T-helper 17 cell (primary cell): ENCODE data around the gene LPP. TPM values are rescaled to one million over a fixed set of nuclear protein-coding genes. Genes with fewer than 3 reads are reported as not detected.

ENCODE experiments used
- ATAC-seq: fragments of 150-1000 bp; cut with Tn5 transposase; 2 replicates; pipeline ENCODE4 v1.10.0; 2021; ENCODE audit warnings: mild to moderate bottlenecking, moderate library complexity
- DNase-seq, 3 donors: peaks; one replicate each; pipeline versions ENCODE4 v3.0.0 to v3.0.0-alpha.2; 2020 to 2021
- H3K9me3 ChIP-seq: one replicate; pipeline ENCODE4 v1.7.0; 2013; ENCODE audit warnings: low read length, mild to moderate bottlenecking; ENCODE audit not compliant: control insufficient read depth, poor library complexity, severe bottlenecking
- H3K27ac Mint-ChIP-seq: one replicate; pipeline ENCODE4 v1.8.0; 2022; ENCODE audit warnings: mild to moderate bottlenecking, moderate library complexity, mixed read lengths
- H3K27me3 Mint-ChIP-seq: one replicate; pipeline ENCODE4 v1.8.0; 2022; ENCODE audit warnings: mixed read lengths
- H3K36me3 Mint-ChIP-seq: one replicate; pipeline ENCODE4 v1.8.0; 2022; ENCODE audit warnings: low read depth, mixed read lengths
- H3K4me1 Mint-ChIP-seq: one replicate; pipeline ENCODE4 v1.8.0; 2022; ENCODE audit warnings: mild to moderate bottlenecking, mixed read lengths
- H3K4me3 Mint-ChIP-seq: one replicate; pipeline ENCODE4 v1.8.0; 2022; ENCODE audit warnings: mild to moderate bottlenecking, moderate library complexity, mixed read lengths
- total RNA-seq, 4 donors: library from RNA in 2 of 4; stranded (reverse) in 2 of 4; gene quantifications; one replicate each; pipeline ENCODE4 v1.2.3 and lab custom pipeline; 2022 to 2026

LPP gene
- total RNA-seq, 2 donors from 2014 or later: 81.0 to 94.2 TPM

DNA sequence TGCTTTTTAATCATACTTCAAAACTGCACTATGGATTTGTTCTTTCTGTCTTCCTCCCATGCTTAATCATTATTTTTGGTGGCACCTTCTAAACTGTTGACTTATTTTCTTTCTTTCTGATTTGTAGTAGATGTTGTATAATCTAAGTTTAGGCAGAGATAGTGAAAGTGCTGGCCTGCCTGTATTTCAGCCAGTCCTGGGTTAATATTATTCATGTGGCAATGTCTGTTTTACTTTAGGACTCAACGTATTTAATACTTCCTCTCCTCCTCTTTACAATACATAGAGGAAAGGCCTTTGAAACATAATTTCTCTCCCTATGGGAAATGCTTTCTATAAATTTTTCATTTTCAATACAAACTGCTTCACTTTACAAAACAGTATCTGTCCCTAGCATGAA is 690.1 kb downstream of the LPP start:
- Mint-ChIP-seq H3K36me3 (no peaks in the 10 kb centered on the region), H3K4me1 (no peaks in the 10 kb centered on the region), H3K27me3 (no peaks in the 10 kb centered on the region), H3K4me3 (no peak overlapping the region), H3K27ac (no peak overlapping the region)
- ATAC-seq: no peak
- no peaks in the 10 kb centered on the region for H3K9me3 ChIP-seq
- no peak for DNase-seq

DNA sequence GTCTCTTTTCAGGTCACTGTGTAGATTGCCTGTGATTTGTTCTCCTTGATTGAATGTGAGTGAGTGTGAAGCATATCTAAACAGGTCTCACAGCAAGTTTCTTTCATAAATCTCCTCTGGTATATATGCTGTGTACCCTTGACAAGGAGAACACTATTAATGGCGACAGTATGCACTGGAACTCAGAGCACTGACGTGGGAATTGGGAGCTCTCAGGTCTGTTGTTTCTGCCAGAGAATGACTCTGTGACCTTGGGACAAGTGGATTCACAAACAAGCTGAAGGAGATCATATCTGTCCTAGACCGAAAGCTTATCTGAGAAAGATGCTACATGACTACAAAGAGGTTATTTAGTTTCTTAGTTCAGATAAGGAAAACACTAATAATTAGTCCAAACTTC is 691.6 kb downstream of the LPP start:
- Mint-ChIP-seq H3K36me3 (no peaks in the 10 kb centered on the region), H3K4me3 (no peak overlapping the region), H3K27ac (no peak overlapping the region), H3K27me3 (no peaks in the 10 kb centered on the region), H3K4me1 (no peaks in the 10 kb centered on the region)
- no peaks in the 10 kb centered on the region for H3K9me3 ChIP-seq
- ATAC-seq (no peak), DNase-seq (no peak)

DNA sequence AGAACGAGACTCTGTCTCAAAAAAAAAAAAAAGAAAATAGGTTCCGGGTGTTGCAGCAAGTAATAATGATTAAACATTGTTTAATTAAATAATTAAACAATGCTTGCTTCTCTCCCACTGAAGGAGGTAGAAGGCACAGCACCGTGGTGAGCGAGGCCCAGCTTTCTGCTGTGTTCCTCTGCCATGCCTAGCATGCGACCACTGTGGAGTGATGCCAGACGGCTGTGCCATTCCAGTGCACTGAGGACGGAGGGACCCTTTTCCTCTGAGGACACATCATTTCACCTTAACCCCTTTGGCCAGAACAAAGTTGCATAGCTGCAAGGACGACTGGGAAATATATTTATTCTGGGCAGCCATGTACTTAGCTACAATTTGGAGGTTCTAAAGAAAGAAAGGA is 695.0 kb downstream of the LPP start:
- Mint-ChIP-seq H3K4me1 (peaks cover 3% of the 10 kb centered on the region), H3K4me3 (no peak overlapping the region), H3K27ac (no peak overlapping the region), H3K36me3 (peaks cover 2% of the 10 kb centered on the region), H3K27me3 (no peaks in the 10 kb centered on the region)
- DNase-seq (no peak), ATAC-seq (no peak)
- H3K9me3 ChIP-seq: no peaks in the 10 kb centered on the region

DNA sequence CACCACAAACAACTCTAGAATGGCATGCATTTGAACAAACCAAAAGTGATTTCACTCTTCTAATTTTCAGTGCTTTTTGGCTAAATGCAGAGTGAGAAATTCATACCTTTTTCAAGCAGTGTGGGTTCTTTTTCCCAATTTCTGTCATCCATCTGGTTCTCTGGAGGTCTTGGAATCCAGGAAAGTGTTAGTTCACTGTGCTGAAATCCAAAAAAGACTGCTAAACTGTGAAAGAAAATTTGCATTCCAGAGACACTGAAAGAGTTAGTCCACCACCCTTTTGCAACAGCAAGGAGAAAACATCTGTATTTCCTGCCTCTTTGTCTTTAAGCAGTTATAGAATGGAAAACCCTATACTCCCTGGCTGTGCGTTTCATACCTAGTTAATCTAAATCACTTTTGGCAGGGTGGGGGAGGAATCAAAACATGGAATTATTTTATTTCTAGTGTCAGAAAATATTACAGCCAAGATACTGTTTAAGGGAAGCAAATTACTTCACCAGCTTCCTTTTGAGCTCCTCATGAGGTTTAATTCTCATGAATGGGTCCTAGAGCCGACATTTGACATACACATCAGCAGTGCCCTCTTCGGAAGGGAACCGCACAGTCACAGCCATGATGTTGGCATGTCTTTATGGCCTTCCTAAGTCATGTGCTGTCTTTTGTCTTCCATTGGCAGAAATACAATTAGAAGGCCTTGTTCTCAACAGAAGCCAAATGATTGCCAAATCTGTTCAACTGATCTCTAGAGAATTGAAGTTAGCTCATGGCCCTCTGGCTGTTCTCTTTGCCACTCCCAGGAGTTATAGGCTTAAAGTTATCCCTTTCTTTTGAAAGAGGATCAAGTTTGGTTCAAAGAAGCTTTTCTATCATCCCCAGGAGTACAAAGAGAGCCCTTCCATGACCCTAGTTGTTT is 700.2 kb downstream of the LPP start:
- no peaks in the 10 kb centered on the region for H3K27me3 Mint-ChIP-seq
- ATAC-seq: no peak
- H3K36me3 Mint-ChIP-seq: peaks cover 2% of the 10 kb centered on the region
- no peak overlapping the region for H3K4me3 Mint-ChIP-seq
- H3K4me1 Mint-ChIP-seq: peaks cover 5% of the 10 kb centered on the region
- no peak overlapping the region for H3K27ac Mint-ChIP-seq
- DNase-seq: no peak
- H3K9me3 ChIP-seq: no peaks in the 10 kb centered on the region

DNA sequence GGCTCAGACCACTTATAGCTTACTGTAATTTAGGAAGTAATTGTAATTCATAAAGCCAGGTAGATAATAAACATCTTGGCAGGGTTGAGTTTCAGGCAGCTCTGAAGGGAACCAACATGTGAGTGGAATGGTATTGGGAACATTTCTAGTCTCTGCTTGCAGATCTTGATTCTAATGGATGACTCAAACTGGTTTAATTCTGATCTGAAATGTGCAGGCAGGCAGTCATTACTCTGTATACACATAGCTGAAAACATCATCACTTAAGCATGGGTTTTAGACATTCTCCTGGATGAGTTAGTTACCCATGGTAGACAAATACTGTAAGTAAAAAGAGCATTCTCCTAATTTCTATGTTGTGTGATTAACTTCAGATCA is 700.8 kb downstream of the LPP start:
- Mint-ChIP-seq H3K4me1 (peaks cover 9% of the 10 kb centered on the region), H3K36me3 (peaks cover 3% of the 10 kb centered on the region), H3K27ac (no peak overlapping the region), H3K27me3 (no peaks in the 10 kb centered on the region), H3K4me3 (no peak overlapping the region)
- DNase-seq: no peak
- H3K9me3 ChIP-seq: no peaks in the 10 kb centered on the region
- ATAC-seq: no peak

DNA sequence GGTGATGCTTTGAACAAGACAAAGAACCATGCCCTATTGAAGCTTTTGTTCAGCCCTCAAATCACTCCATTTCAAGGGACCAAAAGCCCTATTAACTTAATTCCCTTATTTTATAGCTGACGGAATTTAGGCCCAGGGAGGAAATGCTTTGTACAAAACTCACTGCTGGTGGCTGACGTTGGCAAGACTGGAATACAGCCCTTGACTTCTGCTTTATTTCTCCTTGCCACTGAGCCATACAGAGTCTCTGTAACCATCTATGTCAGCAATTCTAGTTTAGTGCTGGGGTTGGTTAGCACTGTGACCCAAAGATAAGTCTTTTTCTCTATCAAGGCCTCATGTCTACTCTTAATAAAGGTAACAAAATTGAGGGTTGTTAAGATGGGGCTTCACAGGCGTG is 701.7 kb downstream of the LPP start:
- Mint-ChIP-seq H3K27me3 (no peaks in the 10 kb centered on the region), H3K36me3 (peaks cover 4% of the 10 kb centered on the region), H3K27ac (no peak overlapping the region), H3K4me1 (peaks cover 9% of the 10 kb centered on the region), H3K4me3 (no peak overlapping the region)
- DNase-seq (no peak), ATAC-seq (no peak)
- H3K9me3 ChIP-seq: no peaks in the 10 kb centered on the region

DNA sequence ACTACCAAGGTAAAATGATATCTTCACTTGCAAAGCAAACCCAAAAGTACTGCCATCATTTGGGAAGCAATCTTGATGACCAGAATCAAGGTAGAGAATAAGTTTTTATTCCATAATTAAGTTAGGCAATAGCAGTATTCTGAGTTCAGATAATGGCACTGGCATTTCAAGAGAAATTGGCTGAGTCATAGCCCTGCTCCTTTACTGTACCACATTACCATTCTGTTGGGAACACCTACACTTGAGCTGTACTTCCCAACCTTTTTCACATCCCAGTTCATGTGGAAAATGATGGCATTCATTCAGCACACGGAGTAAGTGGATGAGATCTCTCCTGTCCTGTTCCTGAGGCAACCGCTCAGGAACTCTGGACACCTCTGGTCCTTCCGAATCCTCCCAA is 706.2 kb downstream of the LPP start:
- Mint-ChIP-seq H3K4me1 (peaks cover 9% of the 10 kb centered on the region), H3K4me3 (no peak overlapping the region)

DNA sequence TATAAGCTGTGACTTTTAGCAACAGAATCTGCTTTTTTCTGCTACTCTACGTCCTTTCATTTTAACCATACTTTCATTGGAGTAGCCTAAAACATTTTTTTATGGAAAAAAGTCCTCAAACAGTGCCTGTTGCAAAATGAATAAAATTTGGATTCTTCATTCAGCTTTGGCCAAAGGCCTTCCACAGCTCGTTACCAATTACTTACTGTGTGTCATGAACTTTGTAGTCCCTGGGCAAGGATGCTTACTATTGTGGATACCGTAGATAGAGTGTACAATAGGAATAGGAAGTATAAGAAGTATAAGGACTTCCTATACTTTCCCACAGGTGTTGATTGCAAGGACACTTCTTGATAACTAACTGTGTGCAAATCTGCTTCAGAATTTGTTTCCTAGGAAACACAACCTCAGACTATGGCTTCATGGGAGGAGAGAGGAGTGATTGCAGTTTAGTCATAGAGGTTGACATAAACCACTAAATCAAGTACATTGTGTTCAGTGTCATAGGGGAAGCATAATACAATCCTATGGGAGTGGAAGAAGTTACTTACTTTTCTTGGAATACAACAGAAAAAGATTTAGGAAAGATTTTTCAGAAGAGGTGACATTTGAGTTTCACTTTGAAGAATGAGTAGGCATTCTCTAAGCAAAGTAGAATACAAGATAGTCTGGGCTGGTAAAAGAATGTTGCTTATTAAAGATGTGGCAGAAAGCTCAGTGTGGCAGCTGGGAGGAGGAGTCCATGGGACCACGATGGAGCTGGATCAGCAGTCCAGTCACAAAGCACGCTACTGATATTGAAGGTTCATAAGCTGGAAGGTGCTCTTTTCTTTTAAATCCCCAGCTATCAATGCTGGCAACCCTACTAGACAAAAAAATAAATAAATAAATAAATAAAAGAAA is 708.1 kb downstream of the LPP start:
- Mint-ChIP-seq H3K4me3 (no peak overlapping the region), H3K27me3 (no peaks in the 10 kb centered on the region), H3K36me3 (peaks cover 7% of the 10 kb centered on the region), H3K4me1 (peaks cover 9% of the 10 kb centered on the region), H3K27ac (no peak overlapping the region)
- DNase-seq (no peak), ATAC-seq (no peak)
- no peaks in the 10 kb centered on the region for H3K9me3 ChIP-seq

More for the DNA sequence above, 706.2 kb downstream of the LPP start:
- no peaks in the 10 kb centered on the region for H3K27me3 Mint-ChIP-seq
- DNase-seq (no peak), ATAC-seq (no peak)
- H3K36me3 Mint-ChIP-seq: peaks cover 2% of the 10 kb centered on the region
- no peak overlapping the region for H3K27ac Mint-ChIP-seq
- H3K9me3 ChIP-seq: no peaks in the 10 kb centered on the region

DNA sequence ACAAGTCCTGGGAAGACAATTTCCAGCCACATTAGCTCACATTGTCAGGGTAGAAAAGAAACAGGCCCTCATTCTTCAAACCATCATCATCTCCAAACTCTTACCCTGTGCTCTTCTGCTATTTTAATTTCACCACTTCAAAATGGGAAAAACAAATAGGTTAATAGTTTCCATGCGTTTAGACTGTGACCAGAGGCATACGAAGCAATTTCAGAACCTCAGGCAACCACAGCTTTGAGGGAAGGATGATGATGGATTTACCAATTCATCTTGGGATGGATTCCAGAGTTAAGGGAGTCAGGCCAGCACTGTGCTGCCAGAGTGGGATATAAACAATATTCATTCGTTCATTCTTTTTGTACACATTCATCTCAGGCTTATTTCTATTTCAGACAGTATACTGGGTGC is 710.0 kb downstream of the LPP start:
- no peaks in the 10 kb centered on the region for H3K9me3 ChIP-seq
- DNase-seq: no peak
- peaks cover 10% of the 10 kb centered on the region for H3K36me3 Mint-ChIP-seq
- no peak for ATAC-seq
- H3K4me3 Mint-ChIP-seq: no peak overlapping the region
- peaks cover 12% of the 10 kb centered on the region for H3K4me1 Mint-ChIP-seq
- H3K27me3 Mint-ChIP-seq: no peaks in the 10 kb centered on the region
- H3K27ac Mint-ChIP-seq: no peak overlapping the region

DNA sequence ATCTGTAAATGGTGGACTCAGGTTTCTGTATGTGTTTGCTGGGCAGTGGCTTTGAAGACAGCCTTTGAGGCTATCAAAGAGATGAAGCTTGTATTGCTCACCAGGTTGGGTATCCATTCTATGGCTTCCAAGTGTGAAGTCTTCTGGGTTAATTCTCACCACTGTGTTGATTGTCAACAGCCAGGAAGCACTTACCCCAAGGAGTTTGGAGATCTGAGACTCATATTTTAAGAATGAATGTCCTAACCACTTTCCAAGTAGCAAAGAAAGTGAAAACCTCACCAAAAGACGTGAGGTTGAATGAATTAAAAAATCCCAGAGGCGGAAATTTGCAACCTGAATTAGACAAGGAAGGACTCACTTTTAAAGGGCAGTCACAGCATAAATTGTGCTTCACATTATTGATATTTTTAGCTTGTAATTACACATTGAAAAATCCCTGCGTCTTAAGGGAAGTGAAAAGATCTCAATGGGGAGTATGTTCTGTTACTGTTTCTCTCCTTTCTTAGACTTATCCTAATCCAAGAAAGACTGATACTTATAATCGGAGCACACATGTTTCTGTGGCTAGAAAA is 713.8 kb downstream of the LPP start:
- no peak overlapping the region for H3K4me3 Mint-ChIP-seq
- no peak overlapping the region for H3K27ac Mint-ChIP-seq
- ATAC-seq (no peak), DNase-seq (no peak)
- no peaks in the 10 kb centered on the region for H3K27me3 Mint-ChIP-seq
- no peaks in the 10 kb centered on the region for H3K9me3 ChIP-seq
- peaks cover 3% of the 10 kb centered on the region for H3K4me1 Mint-ChIP-seq
- peaks cover 14% of the 10 kb centered on the region for H3K36me3 Mint-ChIP-seq

DNA sequence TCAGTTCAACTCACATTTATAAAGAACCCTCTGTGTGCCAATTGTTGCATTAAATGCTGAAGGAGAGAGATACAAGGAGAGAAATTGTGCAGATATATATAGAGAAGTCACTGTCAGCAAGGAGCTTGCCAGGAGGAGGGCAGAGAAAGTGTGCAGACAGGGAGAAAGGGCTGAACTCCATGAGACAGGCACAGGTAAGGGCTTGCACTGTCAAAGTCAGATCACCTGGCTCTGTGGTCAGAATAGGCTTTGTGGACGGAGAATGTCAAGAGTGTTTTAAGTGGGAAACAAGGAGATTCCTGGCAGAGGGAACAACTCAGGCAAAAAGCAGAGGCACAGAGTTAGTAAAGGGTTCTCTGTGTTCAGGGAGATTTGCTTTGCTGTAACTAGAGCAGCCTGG is 714.8 kb downstream of the LPP start:
- Mint-ChIP-seq H3K4me3 (no peak overlapping the region), H3K27ac (no peak overlapping the region), H3K4me1 (peaks cover 3% of the 10 kb centered on the region), H3K36me3 (peaks cover 14% of the 10 kb centered on the region), H3K27me3 (no peaks in the 10 kb centered on the region)
- no peak for DNase-seq
- no peak for ATAC-seq
- no peaks in the 10 kb centered on the region for H3K9me3 ChIP-seq

DNA sequence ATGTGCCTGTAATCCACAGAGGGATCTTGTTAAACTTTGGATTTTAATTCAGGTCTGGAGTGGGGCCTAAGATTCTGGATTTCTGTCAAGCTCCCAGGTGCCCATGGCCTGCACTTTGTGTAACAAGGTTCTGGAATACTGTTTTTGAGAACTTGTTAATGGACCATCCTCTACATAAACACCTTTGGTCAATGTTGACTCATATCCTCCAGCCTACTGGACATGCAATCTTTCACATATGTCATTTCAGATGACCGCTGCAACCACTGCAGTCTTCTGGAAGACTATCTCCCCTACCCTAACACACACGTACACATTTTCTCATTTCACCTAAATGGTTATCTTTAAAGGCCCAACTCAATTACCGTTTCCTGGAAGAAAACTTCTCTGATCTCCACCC is 715.7 kb downstream of the LPP start:
- ATAC-seq (no peak), DNase-seq (no peak)
- H3K9me3 ChIP-seq: no peaks in the 10 kb centered on the region
- peaks cover 14% of the 10 kb centered on the region for H3K36me3 Mint-ChIP-seq
- H3K27me3 Mint-ChIP-seq: no peaks in the 10 kb centered on the region
- H3K4me1 Mint-ChIP-seq: peaks cover 3% of the 10 kb centered on the region
- no peak overlapping the region for H3K27ac Mint-ChIP-seq
- peak overlapping the region; percentile 5 for H3K4me3 Mint-ChIP-seq

DNA sequence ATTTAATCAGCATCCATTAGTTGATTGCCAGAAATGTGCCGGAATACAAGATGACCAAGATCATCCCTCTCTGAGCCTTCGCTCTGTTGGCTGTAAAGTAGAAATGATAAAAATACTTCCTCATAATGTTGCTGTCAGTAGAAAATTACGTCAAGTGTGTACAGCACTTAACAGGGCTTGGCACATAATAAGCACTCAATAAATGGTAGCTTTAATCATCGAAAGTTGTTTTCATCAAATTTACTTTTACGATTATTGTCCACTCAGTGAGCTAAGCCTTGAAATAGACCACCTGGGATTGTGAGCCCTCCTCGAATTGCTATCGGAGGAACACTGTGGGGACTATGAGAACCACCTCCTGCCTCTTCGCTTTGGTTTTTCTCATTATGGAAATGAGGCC is 716.5 kb downstream of the LPP start:
- H3K36me3 Mint-ChIP-seq: peaks cover 17% of the 10 kb centered on the region
- H3K4me1 Mint-ChIP-seq: peaks cover 3% of the 10 kb centered on the region
- H3K4me3 Mint-ChIP-seq: no peak overlapping the region
- DNase-seq (no peak), ATAC-seq (no peak)
- no peaks in the 10 kb centered on the region for H3K27me3 Mint-ChIP-seq
- H3K27ac Mint-ChIP-seq: no peak overlapping the region
- no peaks in the 10 kb centered on the region for H3K9me3 ChIP-seq
